WTC11 (cell line): ENCODE data around the gene CNBP. TPM values are rescaled to one million over a fixed set of nuclear protein-coding genes. Genes with fewer than 3 reads are reported as not detected.

Source experiments
- ATAC-seq: fragments of 200-7000 bp; cut with Tn5 transposase; 2 replicates; pipeline ENCODE4 v1.10.0; 2021; ENCODE audit warnings: mild to moderate bottlenecking, moderate library complexity
- CTCF ChIA-PET: fragments of 300-600 bp; sonication (Branson Sonifier 250); formaldehyde crosslinking; loops from one replicate; lab custom pipeline; 2021; ENCODE audit warnings: antibody characterized with exemption; lab: Charles Lee
- POLR2A ChIA-PET: fragments of 350-600 bp; sonication (Branson Sonifier 250); formaldehyde crosslinking; loops from one replicate; lab custom pipeline; 2021; ENCODE audit warnings: antibody characterized with exemption; lab: Charles Lee
- DNase-seq: peaks from one replicate; pipeline ENCODE4 v3.0.0; 2021; ENCODE audit warnings: low spot score
- H3K27ac Mint-ChIP-seq: 2 replicates; pipeline ENCODE4 v1.8.0; 2021; ENCODE audit warnings: mixed read lengths
- H3K27me3 Mint-ChIP-seq: 2 replicates; pipeline ENCODE4 v1.8.0; 2021; ENCODE audit warnings: low read depth, mild to moderate bottlenecking, moderate library complexity, mixed read lengths
- H3K36me3 Mint-ChIP-seq: 2 replicates; pipeline ENCODE4 v1.8.0; 2021; ENCODE audit warnings: mixed read lengths
- H3K4me1 Mint-ChIP-seq: 2 replicates; pipeline ENCODE4 v1.8.0; 2022; ENCODE audit warnings: mixed read lengths
- H3K4me3 Mint-ChIP-seq: 2 replicates; pipeline ENCODE4 v1.8.0; 2021; ENCODE audit warnings: mild to moderate bottlenecking, moderate library complexity, mixed read lengths
- H3K9me3 Mint-ChIP-seq: 2 replicates; pipeline ENCODE4 v1.8.0; 2021; ENCODE audit warnings: mixed read lengths
- EMX1 ChIP-seq: fragments of 250-450 bp; sonication (Bioruptor Pico); IDR thresholded peaks from 2 replicates; pipeline ENCODE4 v1.8.0; 2021; ENCODE audit warnings: mild to moderate bottlenecking
- ERG ChIP-seq: fragments of 250-450 bp; sonication (Bioruptor Pico); IDR thresholded peaks from 2 replicates; pipeline ENCODE4 v1.8.0; 2021; ENCODE audit warnings: mild to moderate bottlenecking
- GRHL2 ChIP-seq: fragments of 250-450 bp; sonication (Bioruptor Pico); IDR thresholded peaks from 2 replicates; pipeline ENCODE4 v1.8.0; 2022; ENCODE audit warnings: mild to moderate bottlenecking, moderate library complexity; ENCODE audit not compliant: insufficient replicate concordance, severe bottlenecking
- NFATC4 ChIP-seq: fragments of 250-450 bp; sonication (Bioruptor Pico); IDR thresholded peaks from 2 replicates; pipeline ENCODE4 v1.9.0; 2021; ENCODE audit warnings: mild to moderate bottlenecking
- NR1H2 ChIP-seq: sonication (generic); formaldehyde crosslinking; IDR thresholded peaks from 2 replicates; pipeline ENCODE4 v1.9.0; 2021; ENCODE audit warnings: mild to moderate bottlenecking, moderate library complexity, missing genetic modification reagents
- NR2C2 ChIP-seq: sonication (generic); formaldehyde crosslinking; IDR thresholded peaks from 2 replicates; pipeline ENCODE4 v1.8.0; 2022; ENCODE audit warnings: mild to moderate bottlenecking, missing genetic modification reagents
- NR3C1 ChIP-seq: sonication (generic); formaldehyde crosslinking; conservative IDR thresholded peaks from 2 replicates; pipeline ENCODE4 v1.8.1; 2023; ENCODE audit warnings: low read depth, mild to moderate bottlenecking, missing genetic modification reagents
- OVOL2 ChIP-seq: fragments of 250-450 bp; sonication (Bioruptor Pico); IDR thresholded peaks from 2 replicates; pipeline ENCODE4 v1.9.0; 2021; ENCODE audit warnings: mild to moderate bottlenecking, borderline replicate concordance
- PREB ChIP-seq: sonication (generic); formaldehyde crosslinking; IDR thresholded peaks from 2 replicates; pipeline ENCODE4 v1.8.1; 2022; ENCODE audit warnings: mild to moderate bottlenecking, missing genetic modification reagents, moderate library complexity, borderline replicate concordance
- SMAD4 ChIP-seq: sonication (generic); formaldehyde crosslinking; IDR thresholded peaks from 2 replicates; pipeline ENCODE4 v1.8.0; 2022; ENCODE audit warnings: mild to moderate bottlenecking, missing genetic modification reagents
- ZBTB43 ChIP-seq: sonication (generic); formaldehyde crosslinking; IDR thresholded peaks from 2 replicates; pipeline ENCODE4 v1.8.1; 2023; ENCODE audit warnings: mild to moderate bottlenecking, missing genetic modification reagents
- ZNF138 ChIP-seq: sonication (generic); formaldehyde crosslinking; conservative IDR thresholded peaks from 2 replicates; pipeline ENCODE4 v1.8.1; 2022; ENCODE audit warnings: mild to moderate bottlenecking, moderate library complexity, missing genetic modification reagents
- ZNF263 ChIP-seq: sonication (generic); formaldehyde crosslinking; IDR thresholded peaks from 2 replicates; pipeline ENCODE4 v1.8.1; 2022; ENCODE audit warnings: low read depth, mild to moderate bottlenecking, moderate library complexity, missing genetic modification reagents
- ZNF317 ChIP-seq: sonication (generic); formaldehyde crosslinking; IDR thresholded peaks from 2 replicates; pipeline ENCODE4 v1.8.1; 2023; ENCODE audit warnings: low read depth, mild to moderate bottlenecking, moderate library complexity, missing genetic modification reagents, borderline replicate concordance
- ZNF416 ChIP-seq: fragments of 250-450 bp; sonication (Bioruptor Pico); IDR thresholded peaks from 2 replicates; pipeline ENCODE4 v1.9.0; 2021; ENCODE audit warnings: mild to moderate bottlenecking, inconsistent platforms
- ZNF671 ChIP-seq: fragments of 250-450 bp; sonication (Bioruptor Pico); IDR thresholded peaks from 2 replicates; pipeline ENCODE4 v1.8.0; 2021; ENCODE audit warnings: mild to moderate bottlenecking
- total RNA-seq: library from RNA; stranded (reverse); gene quantifications from 3 replicates; pipeline ENCODE4 v1.2.3, GENCODE V29; 2021
- TF ChIP-seq, protein P1 (sequence below): sonication (generic); formaldehyde crosslinking; IDR thresholded peaks from 2 replicates; pipeline ENCODE4 v1.8.1; 2023; ENCODE audit warnings: mild to moderate bottlenecking, missing genetic modification reagents, moderate library complexity
- TF ChIP-seq, protein P2 (sequence below): sonication (generic); formaldehyde crosslinking; IDR thresholded peaks from 2 replicates; pipeline ENCODE4 v1.8.0; 2022; ENCODE audit warnings: mild to moderate bottlenecking, missing genetic modification reagents
- TF ChIP-seq, protein P3 (sequence below): sonication (generic); formaldehyde crosslinking; IDR thresholded peaks from 2 replicates; pipeline ENCODE4 v1.8.1; 2023; ENCODE audit warnings: mild to moderate bottlenecking, missing genetic modification reagents, borderline replicate concordance
- TF ChIP-seq, protein P4 (sequence below): fragments of 250-450 bp; sonication (Bioruptor Pico); IDR thresholded peaks from 2 replicates; pipeline ENCODE4 v1.9.0; 2021; ENCODE audit warnings: moderate library complexity, mild to moderate bottlenecking, inconsistent platforms, borderline replicate concordance

Gene CNBP
- total RNA-seq, 1 experiment from 2014 or later = 329 TPM

- H3K27me3 Mint-ChIP-seq = no peaks in the 10 kb centered on the region
- H3K4me1 Mint-ChIP-seq = peaks cover 13% of the 10 kb centered on the region
- POLR2A ChIA-PET = interaction anchor here (1.1 to 2.2 kb wide), 4 partner anchors 22 to 84 kb away, joined by 3 to 17 read pairs (median 8); partner anchors contain the start of genes CNBP and RAB43
- peak; percentile 8 for ATAC-seq
- peak overlapping the region; percentile 98 for H3K4me3 Mint-ChIP-seq
- no peak for DNase-seq
- peaks cover 5% of the 10 kb centered on the region for H3K36me3 Mint-ChIP-seq
- peak overlapping the region; percentile 100 for H3K27ac Mint-ChIP-seq
- no peaks in the 10 kb centered on the region for H3K9me3 Mint-ChIP-seq
- TF ChIP-seq GRHL2 (CRISPR knock-in tag) = no peak
- 0 out of 2 replicates have a peak, but pooled peaks have one; percentile 3 for TF ChIP-seq ZNF416 (CRISPR knock-in tag)
- TF ChIP-seq ERG = 0 out of 2 replicates have a peak, but pooled peaks have one; percentile 10
- no peak for TF ChIP-seq SMAD4 (CRISPR knock-in tag)
- TF ChIP-seq NFATC4 (CRISPR knock-in tag) = peak; percentile 19; the same call in 1 of the 2 replicates
- peak; percentile 77; the same call in 1 of the 2 replicates for TF ChIP-seq EMX1 (CRISPR knock-in tag)
- peak; percentile 34; the same call in 1 of the 2 replicates for TF ChIP-seq ZNF671 (CRISPR knock-in tag)
- TF ChIP-seq, protein P1, sequence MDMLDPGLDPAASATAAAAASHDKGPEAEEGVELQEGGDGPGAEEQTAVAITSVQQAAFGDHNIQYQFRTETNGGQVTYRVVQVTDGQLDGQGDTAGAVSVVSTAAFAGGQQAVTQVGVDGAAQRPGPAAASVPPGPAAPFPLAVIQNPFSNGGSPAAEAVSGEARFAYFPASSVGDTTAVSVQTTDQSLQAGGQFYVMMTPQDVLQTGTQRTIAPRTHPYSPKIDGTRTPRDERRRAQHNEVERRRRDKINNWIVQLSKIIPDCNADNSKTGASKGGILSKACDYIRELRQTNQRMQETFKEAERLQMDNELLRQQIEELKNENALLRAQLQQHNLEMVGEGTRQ (CRISPR knock-in tag) = no peak
- CTCF ChIA-PET = interaction anchor here (0.5 to 3.2 kb wide), 18 partner anchors 12 to 191 kb away, joined by 3 to 57 read pairs (median 5); partner anchors contain the start of genes CNBP, COPG1, HMCES and RAB43
Measured at GRCh38 chr3:129161860-129162271, 21.8 kb downstream of the CNBP start.

- Mint-ChIP-seq H3K4me1 (peaks cover 13% of the 10 kb centered on the region), H3K4me3 (peak within 1 kb of the TSS; percentile 98), H3K36me3 (peaks cover 2% of the 10 kb centered on the region; the same call in 1 of the 2 replicates), H3K27me3 (no peaks in the 10 kb centered on the region), H3K27ac (peak within 1 kb of the TSS; percentile 100), H3K9me3 (no peaks in the 10 kb centered on the region)
- ChIA-PET CTCF (interaction anchor here (0.5 to 3.2 kb wide), 18 partner anchors 11 to 191 kb away, joined by 3 to 57 read pairs (median 5); partner anchors contain the start of genes CNBP, COPG1, HMCES and RAB43), POLR2A (interaction anchor here (1.1 to 2.2 kb wide), 4 partner anchors 23 to 84 kb away, joined by 3 to 17 read pairs (median 8); partner anchors contain the start of genes CNBP and RAB43)
- DNase-seq = peak; percentile 86
- ATAC-seq = peak; percentile 72
- TF ChIP-seq ZBTB43 (peak; percentile 52; the same call in 1 of the 2 replicates), SMAD4 (CRISPR knock-in tag) (no peak), ZNF263 (CRISPR knock-in tag) (no peak), ZNF138 (CRISPR knock-in tag) (no peak), PREB (CRISPR knock-in tag) (no peak), ZNF671 (CRISPR knock-in tag) (no peak), OVOL2 (no peak), NR1H2 (no peak), NR3C1 (CRISPR knock-in tag) (no peak), NR2C2 (CRISPR knock-in tag) (no peak), ZNF317 (no peak), ZNF416 (CRISPR knock-in tag) (no peak)
- TF ChIP-seq, protein P2, sequence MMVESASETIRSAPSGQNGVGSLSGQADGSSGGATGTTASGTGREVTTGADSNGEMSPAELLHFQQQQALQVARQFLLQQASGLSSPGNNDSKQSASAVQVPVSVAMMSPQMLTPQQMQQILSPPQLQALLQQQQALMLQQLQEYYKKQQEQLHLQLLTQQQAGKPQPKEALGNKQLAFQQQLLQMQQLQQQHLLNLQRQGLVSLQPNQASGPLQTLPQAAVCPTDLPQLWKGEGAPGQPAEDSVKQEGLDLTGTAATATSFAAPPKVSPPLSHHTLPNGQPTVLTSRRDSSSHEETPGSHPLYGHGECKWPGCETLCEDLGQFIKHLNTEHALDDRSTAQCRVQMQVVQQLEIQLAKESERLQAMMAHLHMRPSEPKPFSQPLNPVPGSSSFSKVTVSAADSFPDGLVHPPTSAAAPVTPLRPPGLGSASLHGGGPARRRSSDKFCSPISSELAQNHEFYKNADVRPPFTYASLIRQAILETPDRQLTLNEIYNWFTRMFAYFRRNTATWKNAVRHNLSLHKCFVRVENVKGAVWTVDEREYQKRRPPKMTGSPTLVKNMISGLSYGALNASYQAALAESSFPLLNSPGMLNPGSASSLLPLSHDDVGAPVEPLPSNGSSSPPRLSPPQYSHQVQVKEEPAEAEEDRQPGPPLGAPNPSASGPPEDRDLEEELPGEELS (CRISPR knock-in tag) = no peak
- TF ChIP-seq, protein P3, sequence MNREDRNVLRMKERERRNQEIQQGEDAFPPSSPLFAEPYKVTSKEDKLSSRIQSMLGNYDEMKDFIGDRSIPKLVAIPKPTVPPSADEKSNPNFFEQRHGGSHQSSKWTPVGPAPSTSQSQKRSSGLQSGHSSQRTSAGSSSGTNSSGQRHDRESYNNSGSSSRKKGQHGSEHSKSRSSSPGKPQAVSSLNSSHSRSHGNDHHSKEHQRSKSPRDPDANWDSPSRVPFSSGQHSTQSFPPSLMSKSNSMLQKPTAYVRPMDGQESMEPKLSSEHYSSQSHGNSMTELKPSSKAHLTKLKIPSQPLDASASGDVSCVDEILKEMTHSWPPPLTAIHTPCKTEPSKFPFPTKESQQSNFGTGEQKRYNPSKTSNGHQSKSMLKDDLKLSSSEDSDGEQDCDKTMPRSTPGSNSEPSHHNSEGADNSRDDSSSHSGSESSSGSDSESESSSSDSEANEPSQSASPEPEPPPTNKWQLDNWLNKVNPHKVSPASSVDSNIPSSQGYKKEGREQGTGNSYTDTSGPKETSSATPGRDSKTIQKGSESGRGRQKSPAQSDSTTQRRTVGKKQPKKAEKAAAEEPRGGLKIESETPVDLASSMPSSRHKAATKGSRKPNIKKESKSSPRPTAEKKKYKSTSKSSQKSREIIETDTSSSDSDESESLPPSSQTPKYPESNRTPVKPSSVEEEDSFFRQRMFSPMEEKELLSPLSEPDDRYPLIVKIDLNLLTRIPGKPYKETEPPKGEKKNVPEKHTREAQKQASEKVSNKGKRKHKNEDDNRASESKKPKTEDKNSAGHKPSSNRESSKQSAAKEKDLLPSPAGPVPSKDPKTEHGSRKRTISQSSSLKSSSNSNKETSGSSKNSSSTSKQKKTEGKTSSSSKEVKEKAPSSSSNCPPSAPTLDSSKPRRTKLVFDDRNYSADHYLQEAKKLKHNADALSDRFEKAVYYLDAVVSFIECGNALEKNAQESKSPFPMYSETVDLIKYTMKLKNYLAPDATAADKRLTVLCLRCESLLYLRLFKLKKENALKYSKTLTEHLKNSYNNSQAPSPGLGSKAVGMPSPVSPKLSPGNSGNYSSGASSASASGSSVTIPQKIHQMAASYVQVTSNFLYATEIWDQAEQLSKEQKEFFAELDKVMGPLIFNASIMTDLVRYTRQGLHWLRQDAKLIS (CRISPR knock-in tag) = no peak
- TF ChIP-seq, protein P4, sequence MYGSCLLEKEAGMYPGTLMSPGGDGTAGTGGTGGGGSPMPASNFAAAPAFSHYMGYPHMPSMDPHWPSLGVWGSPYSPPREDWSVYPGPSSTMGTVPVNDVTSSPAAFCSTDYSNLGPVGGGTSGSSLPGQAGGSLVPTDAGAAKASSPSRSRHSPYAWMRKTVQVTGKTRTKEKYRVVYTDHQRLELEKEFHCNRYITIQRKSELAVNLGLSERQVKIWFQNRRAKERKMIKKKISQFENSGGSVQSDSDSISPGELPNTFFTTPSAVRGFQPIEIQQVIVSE = no peak
Measured at GRCh38 chr3:129160891-129161859, 22.5 kb downstream of the CNBP start, which contains the start of gene ISY1. TSS of gene ISY1 (minus strand) at chr3:129161063. CDS start at chr3:129160975, 88 bp downstream.
